ENCODE data around the gene HSP90AB1.

HSP90AB1 gene

GRCh38 chr6:44246663-44247337 lies at the start of gene HSP90AB1:
Gene HSP90AB1 (plus strand): TSS chr6:44247101. CDS start chr6:44248630, 1,529 bp downstream.
- DNase-seq = peak; percentile 98

- no peak for DNase-seq
Measured at GRCh38 chr6:44198684-44199083, 48.2 kb upstream of the HSP90AB1 start.

- no peak for DNase-seq
Measured at GRCh38 chr6:44199883-44200282, 47.0 kb upstream of the HSP90AB1 start.

DNA sequence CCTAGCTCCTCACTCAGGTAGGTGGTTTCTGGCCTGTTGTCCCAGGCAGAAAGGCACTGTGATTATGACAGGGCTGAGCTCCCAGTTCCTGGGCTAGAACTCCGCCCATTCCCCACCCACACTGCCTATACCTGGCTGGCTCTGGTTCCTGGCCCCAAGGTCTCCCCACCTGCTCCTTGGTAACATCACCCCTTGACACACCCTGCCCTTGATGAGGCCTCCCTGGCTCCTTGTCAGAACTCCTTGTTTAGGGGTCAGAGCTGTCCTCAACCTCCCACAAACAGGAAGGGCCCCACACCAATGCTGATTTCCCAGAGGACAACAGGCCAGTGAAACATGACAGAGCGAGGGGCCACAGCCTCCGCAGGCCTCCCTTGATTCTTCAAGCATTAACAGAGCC lies 45.7 kb upstream of the HSP90AB1 start:
- DNase-seq = no peak

DNA sequence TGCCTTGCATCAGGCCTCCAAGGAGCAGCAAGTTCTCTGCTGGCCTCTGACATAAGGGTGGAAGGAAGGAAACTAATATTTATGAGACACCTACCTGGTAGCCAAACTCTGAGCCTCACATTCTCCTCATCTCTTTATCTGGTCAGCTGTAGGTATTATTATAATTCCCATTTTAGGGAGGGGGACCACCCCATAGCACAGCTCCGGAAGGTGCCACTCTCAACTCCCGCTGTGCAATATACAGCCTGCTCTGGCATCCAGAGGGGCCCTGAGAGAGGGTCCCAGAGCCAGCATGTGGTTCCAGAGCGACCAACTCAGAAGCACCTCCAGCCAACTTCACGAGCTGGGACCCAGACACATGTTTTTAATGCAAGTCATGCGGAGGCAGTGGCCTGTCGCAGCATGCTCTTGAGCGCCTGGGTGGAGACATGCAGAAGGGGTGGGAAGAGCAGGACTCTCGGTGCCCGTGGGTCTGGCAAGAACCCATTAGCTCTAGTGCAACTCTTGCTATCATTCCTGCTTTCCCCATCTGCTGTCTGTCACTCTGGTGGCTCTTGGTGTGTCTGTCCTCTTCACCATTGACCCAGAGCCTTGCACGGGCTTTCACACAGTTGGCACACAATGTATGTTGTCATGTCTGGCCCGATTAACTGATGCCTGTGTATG lies 45.1 kb upstream of the HSP90AB1 start:
- DNase-seq = no peak

DNA sequence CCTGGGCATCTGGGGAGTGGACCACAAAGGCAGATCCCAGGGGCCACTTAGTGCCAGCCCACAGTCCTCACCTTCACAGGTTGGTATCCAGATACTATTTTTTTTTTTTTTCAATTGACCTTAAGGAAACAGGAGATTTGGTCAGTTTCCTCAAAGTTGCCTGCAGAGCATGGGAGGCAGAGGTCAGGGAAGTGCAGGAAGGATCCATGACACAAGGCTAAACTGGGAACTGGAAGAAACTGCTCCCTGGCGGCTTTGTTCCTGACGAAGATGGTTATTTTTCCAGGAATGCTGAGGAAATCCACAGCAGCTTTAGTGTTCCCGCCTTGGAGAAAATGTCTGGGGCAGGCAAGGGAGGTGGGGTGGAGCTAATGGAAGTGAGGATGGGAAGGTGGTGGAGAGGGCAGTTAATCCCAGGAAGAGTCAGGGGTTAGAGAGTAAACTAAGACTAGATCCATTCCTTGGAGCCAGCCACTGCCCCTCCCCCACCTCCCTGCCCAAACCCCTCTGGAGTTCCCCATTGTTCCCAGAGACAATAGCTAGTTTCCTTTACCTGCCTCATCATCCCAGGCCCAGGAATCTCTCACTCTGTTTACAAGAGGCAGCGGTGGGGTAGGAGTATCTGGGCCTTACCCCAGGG lies 44.4 kb upstream of the HSP90AB1 start:
- DNase-seq = no peak

DNA sequence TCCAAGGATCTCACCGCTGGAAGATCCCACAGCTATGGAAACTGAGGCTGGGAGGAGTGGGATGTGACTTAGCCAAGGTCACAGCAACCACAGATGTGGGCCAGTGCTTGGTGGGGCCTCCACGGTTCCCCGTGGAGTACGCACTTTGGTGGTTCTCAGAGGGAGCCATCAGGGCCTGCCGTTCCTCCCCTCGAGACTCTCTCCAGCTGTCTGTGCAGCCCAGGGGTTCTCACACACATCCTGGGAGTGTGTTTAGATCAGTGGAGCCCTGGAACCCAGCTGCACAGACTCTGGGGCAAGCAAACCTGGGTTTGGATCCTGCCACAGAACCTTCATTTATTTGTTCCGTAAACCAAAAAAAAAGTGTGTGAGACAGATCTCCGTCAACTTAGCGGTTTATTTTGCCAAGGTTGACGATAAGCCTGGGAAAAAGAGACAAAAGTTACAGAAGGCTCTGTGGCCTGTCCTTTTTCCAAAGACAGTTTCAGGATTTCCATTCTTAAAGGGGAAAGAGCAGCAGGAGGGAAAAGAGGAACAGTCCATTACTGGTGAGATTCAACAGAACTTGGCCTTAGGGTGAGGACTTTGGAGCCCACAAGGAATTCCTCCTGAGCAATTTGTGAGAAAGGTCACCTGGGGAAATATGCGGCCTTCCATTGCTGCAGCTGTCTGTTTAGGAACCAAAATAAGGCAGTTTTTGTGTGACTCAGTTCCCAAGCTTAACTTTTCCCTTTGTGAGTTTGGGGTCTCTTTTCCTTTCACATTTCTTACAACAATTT lies 43.7 kb upstream of the HSP90AB1 start:
- DNase-seq = no peak

GRCh38 chr6:44203955-44204354 lies 42.9 kb upstream of the HSP90AB1 start:
- no peak for DNase-seq

GRCh38 chr6:44207966-44208365 lies 38.9 kb upstream of the HSP90AB1 start:
- no peak for DNase-seq

- DNase-seq = no peak
Measured at GRCh38 chr6:44211284-44211683, 35.6 kb upstream of the HSP90AB1 start.

DNA sequence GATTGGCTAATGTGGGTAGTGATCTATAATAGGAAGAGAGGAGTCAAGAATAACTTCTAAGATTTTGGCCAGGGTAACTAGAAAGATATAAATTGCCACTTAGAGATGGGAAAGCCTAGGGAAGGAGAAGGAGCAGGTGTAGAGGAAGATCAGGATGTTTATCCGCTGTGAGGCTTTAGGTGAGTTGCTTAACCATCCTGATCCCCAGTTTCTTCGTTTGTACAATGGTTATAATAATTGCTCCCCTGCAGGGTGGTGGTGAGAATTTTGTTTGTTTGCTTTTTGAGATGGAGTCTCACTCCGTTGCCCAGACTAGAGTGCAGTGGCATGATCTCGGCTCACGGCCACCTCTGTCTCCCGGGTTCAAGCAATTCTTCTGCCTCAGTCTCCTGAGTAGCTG lies 32.6 kb upstream of the HSP90AB1 start:
- DNase-seq = no peak

DNA sequence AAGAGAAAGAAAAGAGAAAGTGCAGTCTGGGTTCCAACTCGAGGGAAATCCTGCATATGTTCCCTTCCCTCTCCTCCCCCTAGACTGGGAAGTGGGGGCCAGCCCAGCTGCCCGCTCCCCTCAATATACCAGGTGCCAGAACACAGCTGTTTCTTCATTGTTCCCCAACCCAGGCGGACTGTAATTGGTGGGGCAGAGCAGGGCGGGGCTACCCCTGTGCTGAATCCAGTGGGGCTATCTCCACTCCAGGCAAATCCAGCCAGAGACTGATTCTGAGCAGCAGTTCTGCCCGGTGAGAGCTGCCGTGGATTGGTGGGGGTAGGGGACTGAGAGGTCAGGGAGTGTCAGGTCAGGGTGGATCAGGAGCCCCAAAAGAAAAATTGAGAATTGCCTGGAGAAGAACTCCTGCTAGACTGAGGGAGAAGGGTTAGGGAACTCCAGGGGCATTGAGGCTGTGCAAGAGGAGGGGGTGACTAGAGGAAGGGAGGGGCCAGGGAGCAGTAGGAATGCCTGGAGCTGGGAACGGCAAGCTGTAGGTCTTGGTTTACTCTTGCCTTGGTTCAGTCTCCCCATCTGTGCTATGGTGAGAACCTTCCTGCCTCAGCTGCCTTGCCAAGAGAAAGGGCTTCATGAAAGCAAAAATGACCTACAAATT lies 30.1 kb upstream of the HSP90AB1 start, which contains the start of gene MYMX:
MYMX (plus strand) TSS at position 250 of the 655 bp plus-strand sequence. CDS start 546 bp downstream, outside the sequence.
- no peak for DNase-seq

GRCh38 chr6:44217332-44218143 lies 29.4 kb upstream of the HSP90AB1 start:
- no peak for DNase-seq

DNA sequence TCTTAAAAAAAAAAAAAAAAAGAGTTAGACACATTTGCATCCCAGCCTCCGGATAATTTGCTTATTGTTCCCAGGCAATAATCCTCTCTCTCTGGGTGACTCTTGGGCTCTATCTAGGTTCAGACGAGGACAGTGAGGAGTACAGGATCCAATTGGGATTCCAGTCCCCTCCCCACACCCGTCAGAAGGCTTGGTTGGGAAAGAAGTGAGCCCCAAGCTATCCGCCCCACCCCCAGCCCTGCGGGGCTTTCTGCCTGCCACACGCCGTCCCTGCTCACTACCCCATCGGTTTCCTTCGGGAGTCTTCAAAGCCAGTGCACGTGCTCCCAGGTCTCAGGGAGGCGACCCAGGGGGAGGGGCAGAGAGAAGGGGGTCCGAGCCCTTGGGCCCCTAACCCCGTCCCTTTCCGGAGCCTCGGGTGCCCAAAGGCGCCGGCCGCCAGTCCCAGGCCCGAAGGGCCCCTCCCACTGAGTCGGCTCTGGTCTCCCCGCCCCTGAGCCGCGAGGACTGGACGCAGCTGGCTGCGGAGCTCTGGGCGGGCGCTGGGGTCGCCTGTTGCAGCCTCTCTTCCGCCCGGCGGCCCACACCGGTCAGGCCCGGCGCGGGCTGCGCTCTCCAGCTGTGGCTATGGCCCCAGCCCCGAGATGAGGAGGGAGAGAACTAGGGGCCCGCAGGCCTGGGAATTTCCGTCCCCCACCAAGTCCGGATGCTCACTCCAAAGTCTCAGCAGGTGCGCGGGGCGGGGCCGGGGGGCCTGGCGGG lies 27.7 kb upstream of the HSP90AB1 start:
- DNase-seq = peak; percentile 45

DNA sequence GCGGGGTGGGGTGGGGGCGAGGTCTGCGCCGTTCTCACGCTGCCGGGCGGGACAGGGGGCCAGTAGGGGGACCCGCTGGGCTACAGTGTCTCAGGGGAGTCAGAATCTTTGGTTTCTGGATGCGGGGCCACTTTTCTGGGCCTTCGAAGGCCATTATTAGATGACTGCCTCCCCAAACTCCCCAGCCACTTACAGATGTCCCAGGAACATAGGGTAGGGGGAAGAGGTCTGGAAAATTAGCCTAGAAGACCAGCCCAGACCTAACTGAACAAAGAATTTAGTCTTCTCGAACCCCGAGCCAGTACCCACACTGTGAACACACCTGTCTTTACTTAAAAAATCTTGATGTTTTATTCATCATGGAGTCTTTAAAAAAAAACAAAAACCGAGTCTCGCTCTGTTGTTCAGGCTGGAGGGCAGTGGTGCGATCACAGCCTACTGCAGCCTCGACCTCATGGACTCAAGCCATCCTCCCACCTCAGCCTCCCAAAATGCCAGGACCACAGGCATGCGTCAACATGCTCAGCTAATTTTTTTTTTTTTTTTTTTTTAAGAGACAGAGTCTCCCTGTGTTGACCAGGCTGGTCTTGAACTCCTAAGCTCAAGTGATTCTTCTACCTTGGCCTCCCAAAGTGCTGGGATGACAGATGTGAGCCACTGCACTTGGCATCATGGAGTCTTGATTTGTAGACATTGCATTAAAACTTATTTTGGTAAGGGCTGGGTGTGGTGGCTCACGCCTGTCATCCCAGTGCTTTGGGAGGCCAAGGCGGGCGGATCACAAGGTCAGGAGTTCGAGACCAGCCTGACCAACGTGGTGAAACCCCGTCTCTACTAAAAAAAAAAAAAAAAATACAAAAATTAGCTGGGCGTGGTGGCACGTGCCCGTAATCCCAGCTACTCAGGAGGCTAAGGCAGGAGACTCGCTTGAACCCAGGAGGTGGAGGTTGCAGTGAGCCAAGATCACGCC lies 26.8 kb upstream of the HSP90AB1 start:
- no peak for DNase-seq

DNA sequence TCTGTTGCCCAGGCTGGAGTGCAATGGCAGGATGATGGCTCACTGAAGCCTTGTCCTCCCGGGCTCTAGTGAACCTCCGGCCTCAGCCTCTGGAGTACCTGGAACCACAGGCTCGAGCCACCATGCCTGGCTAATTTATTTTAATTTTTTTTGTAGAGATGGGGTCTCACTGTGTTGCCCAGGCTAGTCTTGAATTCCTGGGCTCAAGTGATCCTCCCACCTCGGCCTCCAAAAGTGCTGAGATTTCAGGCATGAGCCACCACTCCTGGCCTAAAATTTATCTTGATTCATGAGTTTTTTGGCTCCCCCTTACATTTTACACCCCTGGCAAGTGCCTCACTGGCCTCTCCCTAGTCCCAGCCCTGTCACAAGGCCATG lies 26.0 kb upstream of the HSP90AB1 start:
- DNase-seq = no peak

- peak; percentile 64 for DNase-seq
Measured at GRCh38 chr6:44221291-44221960, 25.5 kb upstream of the HSP90AB1 start.

DNA sequence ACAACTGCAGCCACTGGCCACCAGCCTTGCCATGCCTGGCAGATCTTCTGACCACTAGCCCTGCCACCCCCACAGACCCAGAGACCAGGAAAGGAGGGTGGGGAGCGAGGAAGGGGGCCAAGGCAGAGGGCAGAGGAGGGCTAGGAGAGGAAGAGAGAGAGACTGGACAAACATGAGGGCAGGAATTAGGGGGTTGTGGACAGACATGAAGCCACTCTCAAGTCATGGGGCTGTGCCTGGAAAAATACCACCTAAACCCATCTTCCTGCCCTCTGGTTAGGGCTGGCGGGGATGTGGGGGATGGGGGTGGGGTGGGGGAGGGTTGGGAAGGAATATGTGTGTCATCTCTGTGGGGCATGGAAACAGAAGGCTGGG lies 25.0 kb upstream of the HSP90AB1 start:
- DNase-seq = no peak
